HEK293 (cell line): ENCODE data around the gene HDDC3.
A peak's percentile ranks its signal among the peaks of the same experiment; 100 is the strongest.

Experiments used
- KLF1 ChIP-seq: fragments of 450-650 bp; formaldehyde crosslinking; IDR thresholded peaks from 2 replicates; pipeline ENCODE4 v1.5.1; 2016; ENCODE audit warnings: missing biosample characterization, missing genetic modification characterization
- PATZ1 ChIP-seq: fragments of 450-650 bp; formaldehyde crosslinking; IDR thresholded peaks from 2 replicates; pipeline ENCODE4 v1.5.1; 2016; ENCODE audit warnings: missing biosample characterization, missing genetic modification characterization
- PRDM2 ChIP-seq: fragments of 450-650 bp; formaldehyde crosslinking; IDR thresholded peaks from 2 replicates; pipeline ENCODE4 v1.5.1; 2016; ENCODE audit warnings: missing biosample characterization, missing genetic modification characterization, borderline replicate concordance
- TCF7L2 ChIP-seq: IDR thresholded peaks from 2 replicates; pipeline ENCODE4 v1.6.1; 2011; ENCODE audit warnings: low read depth, mild to moderate bottlenecking, inconsistent platforms, low read length, moderate library complexity, borderline replicate concordance
- WT1 ChIP-seq: fragments of 450-650 bp; formaldehyde crosslinking; IDR thresholded peaks from 2 replicates; pipeline ENCODE4 v1.5.1; 2016; ENCODE audit warnings: missing biosample characterization, missing genetic modification characterization
- ZBTB1 ChIP-seq: fragments of 450-650 bp; formaldehyde crosslinking; IDR thresholded peaks from 2 replicates; pipeline ENCODE4 v1.5.1; 2016; ENCODE audit warnings: missing biosample characterization, missing genetic modification characterization
- ZBTB6 ChIP-seq: fragments of 450-650 bp; formaldehyde crosslinking; IDR thresholded peaks from 2 replicates; pipeline ENCODE4 v1.5.1; 2017; ENCODE audit warnings: missing biosample characterization, missing genetic modification characterization
- ZBTB7A ChIP-seq: fragments of 450-650 bp; formaldehyde crosslinking; IDR thresholded peaks from 2 replicates; pipeline ENCODE4 v1.5.1; 2016; ENCODE audit warnings: low read depth, missing biosample characterization, missing genetic modification characterization
- ZFP41 ChIP-seq: fragments of 450-650 bp; formaldehyde crosslinking; IDR thresholded peaks from 2 replicates; pipeline ENCODE4 v1.5.1; 2016; ENCODE audit warnings: missing biosample characterization, missing genetic modification characterization, borderline replicate concordance
- ZNF112 ChIP-seq: fragments of 450-650 bp; formaldehyde crosslinking; IDR thresholded peaks from 2 replicates; pipeline ENCODE4 v1.5.0; 2017; ENCODE audit warnings: missing biosample characterization, missing genetic modification characterization
- ZNF175 ChIP-seq: fragments of 450-650 bp; formaldehyde crosslinking; IDR thresholded peaks from 2 replicates; pipeline ENCODE4 v1.5.1; 2016; ENCODE audit warnings: missing biosample characterization, missing genetic modification characterization
- ZNF26 ChIP-seq: fragments of 450-650 bp; formaldehyde crosslinking; IDR thresholded peaks from 2 replicates; pipeline ENCODE4 v1.5.1; 2016; ENCODE audit warnings: missing biosample characterization, missing genetic modification characterization
- ZNF280D ChIP-seq: fragments of 450-650 bp; formaldehyde crosslinking; IDR thresholded peaks from 2 replicates; pipeline ENCODE4 v1.5.1; 2016; ENCODE audit warnings: missing biosample characterization, missing genetic modification characterization
- ZNF391 ChIP-seq: fragments of 450-650 bp; formaldehyde crosslinking; IDR thresholded peaks from 2 replicates; pipeline ENCODE4 v1.5.1; 2016; ENCODE audit warnings: low read depth, missing biosample characterization, missing genetic modification characterization, borderline replicate concordance
- ZNF398 ChIP-seq: fragments of 450-650 bp; formaldehyde crosslinking; IDR thresholded peaks from 2 replicates; pipeline ENCODE4 v1.5.1; 2017; ENCODE audit warnings: missing biosample characterization, missing genetic modification characterization
- ZNF423 ChIP-seq: fragments of 450-650 bp; formaldehyde crosslinking; IDR thresholded peaks from 2 replicates; pipeline ENCODE4 v1.5.1; 2016; ENCODE audit warnings: missing biosample characterization, missing genetic modification characterization
- ZNF426 ChIP-seq: fragments of 450-650 bp; formaldehyde crosslinking; IDR thresholded peaks from 2 replicates; pipeline ENCODE4 v1.5.1; 2017; ENCODE audit warnings: missing biosample characterization, missing genetic modification characterization, mild to moderate bottlenecking, inconsistent platforms, moderate library complexity
- ZNF701 ChIP-seq: fragments of 450-650 bp; formaldehyde crosslinking; IDR thresholded peaks from 2 replicates; pipeline ENCODE4 v1.5.1; 2016; ENCODE audit warnings: missing biosample characterization, missing genetic modification characterization
- ZNF776 ChIP-seq: fragments of 450-650 bp; formaldehyde crosslinking; IDR thresholded peaks from 2 replicates; pipeline ENCODE4 v1.5.0; 2017; ENCODE audit warnings: missing biosample characterization, missing genetic modification characterization, borderline replicate concordance
- ZSCAN4 ChIP-seq: fragments of 450-650 bp; formaldehyde crosslinking; IDR thresholded peaks from 2 replicates; pipeline ENCODE4 v1.5.1; 2017; ENCODE audit warnings: missing biosample characterization, missing genetic modification characterization

Gene HDDC3

GRCh38 chr15:90902840-90903732, 29.3 kb downstream of the HDDC3 start, which contains the start of gene MAN2A2 (continued):
- TF ChIP-seq ZNF175 (tag by site-specific recombination) (no peak), ZNF426 (tag by site-specific recombination) (no peak), ZBTB6 (0 out of 2 replicates have a peak, but pooled peaks have one; percentile 17), ZNF26 (tag by site-specific recombination) (no peak), KLF1 (tag by site-specific recombination) (no peak), WT1 (tag by site-specific recombination) (0 out of 2 replicates have a peak, but pooled peaks have one; percentile 14), PATZ1 (tag by site-specific recombination) (peak; percentile 74), ZNF776 (tag by site-specific recombination) (no peak), PRDM2 (tag by site-specific recombination) (no peak), ZNF398 (tag by site-specific recombination) (no peak), ZBTB7A (tag by site-specific recombination) (no peak), ZNF423 (tag by site-specific recombination) (peak; percentile 85; the same call in 1 of the 2 replicates), TCF7L2 (no peak), ZNF391 (tag by site-specific recombination) (no peak), ZSCAN4 (tag by site-specific recombination) (no peak), ZNF112 (no peak), ZBTB1 (tag by site-specific recombination) (no peak), ZFP41 (no peak), ZNF701 (no peak), ZNF280D (tag by site-specific recombination) (no peak)
